Karpas-422 (cell line): ENCODE measurements around the gene FAM50A. TPM values are rescaled to one million over a fixed set of nuclear protein-coding genes. Genes with fewer than 3 reads are reported as not detected.
"Not testable (repeated sequence)": the region's sequence is repeated elsewhere in the genome, so short reads cannot be mapped to it uniquely, and the experiment has no call there.

ENCODE experiments used
- DNase-seq: peaks from one replicate; pipeline ENCODE4 v3.0.0-alpha.2; 2015
- H2AFZ ChIP-seq: fragments of 200-600 bp; sonication (generic); 2 replicates; pipeline ENCODE4 v1.6.1; 2014; ENCODE audit warnings: antibody characterized with exemption, low read length, mixed read lengths
- H3K27ac ChIP-seq: fragments of 200-600 bp; sonication (generic); 2 replicates; pipeline ENCODE4 v1.5.1; 2014; ENCODE audit warnings: mild to moderate bottlenecking, low read length, moderate library complexity
- H3K27me3 ChIP-seq: fragments of 200-600 bp; sonication (generic); 2 replicates; pipeline ENCODE4 v1.6.1; 2014; ENCODE audit warnings: low read length, mixed read lengths
- H3K36me3 ChIP-seq: fragments of 200-600 bp; sonication (generic); 2 replicates; pipeline ENCODE4 v1.6.1; 2014; ENCODE audit warnings: low read length, mixed read lengths; ENCODE audit not compliant: insufficient read depth
- H3K4me1 ChIP-seq: fragments of 200-600 bp; sonication (generic); 2 replicates; pipeline ENCODE4 v1.6.1; 2014; ENCODE audit warnings: mild to moderate bottlenecking, low read length, mixed read lengths
- H3K4me2 ChIP-seq: fragments of 200-600 bp; sonication (generic); 2 replicates; pipeline ENCODE4 v1.6.1; 2014; ENCODE audit warnings: low read length, low read depth, mild to moderate bottlenecking; ENCODE audit not compliant: poor library complexity, severe bottlenecking
- H3K4me3 ChIP-seq: fragments of 200-600 bp; sonication (generic); 2 replicates; pipeline ENCODE4 v1.5.1; 2014; ENCODE audit warnings: mild to moderate bottlenecking, antibody characterized with exemption, low read length, mixed read lengths
- H3K79me2 ChIP-seq: fragments of 200-600 bp; sonication (generic); 2 replicates; pipeline ENCODE4 v1.6.1; 2014; ENCODE audit warnings: mild to moderate bottlenecking, low read length, mixed read lengths
- H3K9ac ChIP-seq: fragments of 200-600 bp; sonication (generic); 2 replicates; pipeline ENCODE4 v1.6.0; 2014; ENCODE audit warnings: low read length
- H3K9me2 ChIP-seq: fragments of 200-600 bp; sonication (generic), shearing (Covaris generic); replicated peaks from 2 replicates; pipeline ENCODE4 v1.6.0; 2014; ENCODE audit warnings: mild to moderate bottlenecking, low read length, moderate library complexity; ENCODE audit not compliant: insufficient read depth
- H3K9me3 ChIP-seq: fragments of 300-700, 200-600 bp; sonication (generic); 2 replicates; pipeline ENCODE4 v1.6.1; 2014; ENCODE audit warnings: low read length, mixed read lengths
- H4K20me1 ChIP-seq: fragments of 200-600 bp; sonication (generic); 2 replicates; pipeline ENCODE4 v1.6.1; 2014; ENCODE audit warnings: mild to moderate bottlenecking, antibody characterized with exemption, low read length, low read depth; ENCODE audit not compliant: insufficient read depth
- small RNA-seq: library from RNA; depleted of rRNA; stranded (forward); fragments of <200 nt; gene quantifications from one replicate; pipeline ENCODE3, GENCODE V24; 2014
- total RNA-seq: library from RNA; depleted of rRNA; stranded (reverse); fragments of >200 nt; shearing (Covaris generic); gene quantifications from 2 replicates; pipeline ENCODE4 v1.2.3, GENCODE V29; 2014; ENCODE audit warnings: low replicate concordance; rRNA removed

FAM50A gene
- total RNA-seq, 1 experiment from 2014 or later, result 18.9 TPM

DNA sequence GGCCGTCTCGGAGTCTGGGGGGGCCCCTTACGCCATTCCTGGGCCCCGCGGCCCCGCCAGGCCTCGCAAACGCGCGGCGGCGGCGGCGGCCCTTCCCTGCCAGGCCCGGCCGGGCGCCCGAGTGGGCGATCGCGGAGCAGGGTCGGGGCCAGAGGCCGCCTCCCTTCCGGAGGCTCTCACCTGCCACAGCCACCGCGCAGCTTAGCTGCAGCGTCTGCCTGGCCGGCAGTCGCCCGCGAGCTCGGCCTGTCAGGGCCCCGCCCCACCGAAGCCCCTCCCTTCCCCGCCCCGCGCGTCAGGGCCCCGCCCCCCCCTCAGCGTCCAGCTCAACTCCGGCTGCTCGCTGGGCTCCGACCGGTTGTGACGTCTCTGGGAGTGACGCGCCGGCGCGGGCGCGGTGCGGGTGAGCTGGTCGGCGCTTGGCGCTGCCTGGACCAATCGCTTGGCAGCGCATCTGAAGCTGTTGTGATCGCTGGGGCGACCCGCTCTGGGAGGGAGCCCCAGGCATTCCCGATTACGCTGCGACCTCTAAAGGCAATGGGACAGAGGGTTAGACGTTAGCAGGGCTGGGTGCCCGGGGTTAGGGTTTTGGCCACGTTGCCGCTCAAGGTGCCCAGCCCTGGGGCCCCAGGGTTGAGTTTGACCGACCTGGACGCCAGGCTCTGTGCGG, 46.6 kb downstream of the FAM50A start, which contains the start of gene SLC10A3:
Gene SLC10A3, minus strand, starts transcription at position 216 of the 670 bp plus-strand sequence. CDS start 1,689 bp downstream, outside the sequence.
- Histone ChIP-seq H3K4me1 (peaks cover 37% of the 10 kb centered on the region), H3K36me3 (no peaks in the 10 kb centered on the region), H3K79me2 (peaks cover 21% of the 10 kb centered on the region), H3K27ac (peak within 1 kb of the TSS; percentile 78), H3K9me2 (no peaks in the 10 kb centered on the region), H3K4me3 (peak within 1 kb of the TSS; percentile 74), H3K27me3 (no peaks in the 10 kb centered on the region), H3K4me2 (peak within 1 kb of the TSS; percentile 75), H3K9ac (peak within 1 kb of the TSS; percentile 84), H2AFZ (0 out of 2 replicates have a peak within 1 kb of the TSS, but pooled peaks have one; percentile 12), H4K20me1 (no peaks in the 10 kb centered on the region; the same call in 1 of the 2 replicates), H3K9me3 (no peaks in the 10 kb centered on the region)
- DNase-seq, result peak; percentile 96

DNA sequence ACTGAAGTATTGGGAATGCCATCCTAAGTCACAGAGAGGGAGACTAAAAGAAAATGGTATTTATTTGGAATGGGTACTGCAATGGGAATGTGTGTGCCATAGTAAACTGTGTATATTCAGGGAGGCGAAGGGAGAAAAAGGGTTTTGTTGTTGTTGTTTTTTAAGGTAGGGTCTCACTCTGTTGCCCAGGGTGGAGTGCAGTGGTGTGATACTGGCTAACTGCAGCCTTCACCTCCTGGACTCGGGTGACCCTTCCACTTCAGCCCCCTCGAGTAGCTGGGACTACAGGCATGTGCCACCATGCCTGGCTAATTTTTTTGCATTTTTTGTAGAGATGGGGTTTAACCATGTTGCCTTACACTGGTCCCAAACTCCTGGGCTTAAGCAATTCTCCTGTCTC, 50.8 kb downstream of the FAM50A start:
- Histone ChIP-seq H3K27me3 (no peaks in the 10 kb centered on the region), H3K79me2 (peaks cover 4% of the 10 kb centered on the region), H3K4me2 (no peak overlapping the region), H3K9me2 (no peaks in the 10 kb centered on the region), H2AFZ (no peak overlapping the region), H3K9me3 (no peaks in the 10 kb centered on the region), H3K4me3 (no peak overlapping the region), H4K20me1 (no peaks in the 10 kb centered on the region; the same call in 1 of the 2 replicates), H3K27ac (no peak overlapping the region), H3K9ac (no peak overlapping the region), H3K36me3 (no peaks in the 10 kb centered on the region), H3K4me1 (peaks cover 53% of the 10 kb centered on the region)
- DNase-seq, result no peak

DNA sequence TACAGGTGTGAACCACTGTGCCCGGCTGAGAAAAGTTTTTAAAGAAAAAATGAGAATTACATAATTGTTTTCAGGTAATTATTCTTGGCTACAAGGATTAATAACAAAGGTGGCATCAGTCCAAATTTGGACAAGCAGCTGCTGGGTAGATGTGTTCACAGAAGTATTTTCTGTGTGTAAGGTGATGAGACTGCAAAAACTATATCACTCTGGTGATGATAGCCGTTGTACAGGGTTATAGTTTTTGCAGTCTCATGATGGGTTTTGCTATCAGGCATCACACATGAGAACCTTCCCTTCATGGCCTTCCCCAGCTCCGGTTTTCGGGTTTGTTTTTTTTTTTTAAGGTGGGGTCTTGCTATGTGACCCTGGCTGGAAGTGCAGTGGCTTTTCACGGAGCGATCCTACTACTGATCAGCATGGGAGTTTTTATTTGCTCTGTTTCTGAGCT, 51.6 kb downstream of the FAM50A start:
- Histone ChIP-seq H3K27me3 (no peaks in the 10 kb centered on the region), H3K9me3 (no peaks in the 10 kb centered on the region), H3K79me2 (no peaks in the 10 kb centered on the region), H3K27ac (0 out of 2 replicates have a peak overlapping the region, but pooled peaks have one; percentile 88), H3K4me3 (no peak overlapping the region), H3K36me3 (no peaks in the 10 kb centered on the region), H2AFZ (no peak overlapping the region), H3K9ac (no peak overlapping the region), H3K9me2 (no peaks in the 10 kb centered on the region), H4K20me1 (no peaks in the 10 kb centered on the region), H3K4me2 (no peak overlapping the region), H3K4me1 (peaks cover 54% of the 10 kb centered on the region)
- no peak for DNase-seq

DNA sequence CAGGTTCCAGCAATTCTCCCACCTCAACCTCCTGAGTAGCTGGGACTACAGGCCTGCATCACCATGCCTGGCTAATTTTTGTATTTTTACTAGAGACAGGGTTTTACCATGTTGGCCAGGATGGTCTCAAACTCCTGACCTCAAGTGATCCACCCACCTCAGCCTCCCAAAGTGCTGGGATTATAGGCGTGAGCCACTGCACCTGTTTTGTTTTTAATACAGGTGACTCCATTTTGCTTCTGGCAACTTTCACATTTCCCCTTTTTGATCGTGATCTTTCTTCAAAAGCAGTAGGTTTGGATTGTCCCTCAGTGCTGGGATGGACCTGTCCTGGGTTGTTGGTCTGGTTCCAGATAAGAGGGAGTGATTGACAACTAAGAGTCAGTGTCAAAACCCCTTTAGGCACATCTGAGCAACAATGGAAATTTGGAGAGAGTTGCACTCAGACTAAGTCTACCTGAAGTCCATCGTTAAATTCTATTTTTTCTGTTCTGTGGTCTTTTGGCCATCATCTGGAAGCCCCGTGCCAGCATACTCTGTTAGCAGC, 52.7 kb downstream of the FAM50A start:
- H3K27me3 ChIP-seq, H4K20me1 ChIP-seq, H2AFZ ChIP-seq, H3K79me2 ChIP-seq, DNase-seq, H3K9me3 ChIP-seq, H3K4me3 ChIP-seq, H3K36me3 ChIP-seq, H3K9me2 ChIP-seq: not testable (repeated sequence)
- H3K27ac ChIP-seq, result peak overlapping the region; percentile 88
- 0 out of 2 replicates have a peak overlapping the region, but pooled peaks have one; percentile 14 for H3K9ac ChIP-seq
- peaks cover 50% of the 10 kb centered on the region for H3K4me1 ChIP-seq
- peak overlapping the region; percentile 44 for H3K4me2 ChIP-seq

Small RNA genes within 50 kb of the gene (small RNA-seq; reads per million reads assigned to genes)
- gene MIR6858, result not detected
- not detected for gene RN7SL697P
- gene SNORA70, result not detected

Other genes starting within 250 kb of the FAM50A start
- gene OPN1MW2, start 224.4 kb upstream of the FAM50A start, total RNA-seq, result not detected in 2 replicates
- not detected in 2 replicates for gene OPN1MW3, start 186.6 kb upstream of the FAM50A start, total RNA-seq
- not detected in 2 replicates for gene TEX28, start 149.0 kb upstream of the FAM50A start, total RNA-seq
- not detected in 2 replicates for gene TKTL1, start 148.3 kb upstream of the FAM50A start, total RNA-seq
- 46.3 and 89.6 TPM in 2 replicates for gene FLNA, start 69.5 kb upstream of the FAM50A start, total RNA-seq
- gene EMD, start 64.8 kb upstream of the FAM50A start, total RNA-seq, result 19.5 and 20.7 TPM in 2 replicates
- gene RPL10, start 45.8 kb upstream of the FAM50A start, total RNA-seq, result 4,110 and 4,432 TPM in 2 replicates
- gene DNASE1L1, start 34.9 kb upstream of the FAM50A start, total RNA-seq, result 17.6 and 30.8 TPM in 2 replicates
- 22.1 and 39.0 TPM in 2 replicates for gene TAFAZZIN, start 32.6 kb upstream of the FAM50A start, total RNA-seq
- 40.0 and 46.6 TPM in 2 replicates for gene ATP6AP1, start 15.5 kb upstream of the FAM50A start, total RNA-seq
- 52.7 and 88.3 TPM in 2 replicates for gene GDI1, start 7.0 kb upstream of the FAM50A start, total RNA-seq
- gene PLXNA3, start 14.1 kb downstream of the FAM50A start, total RNA-seq, result 7.2 and 15.8 TPM in 2 replicates
- 51.8 and 73.5 TPM in 2 replicates for gene LAGE3, start 35.1 kb downstream of the FAM50A start, total RNA-seq
- 30.4 and 52.2 TPM in 2 replicates for gene UBL4A, start 42.5 kb downstream of the FAM50A start, total RNA-seq
- gene SLC10A3, start 46.5 kb downstream of the FAM50A start, total RNA-seq, result 30.5 and 32.1 TPM in 2 replicates
- 14.0 and 36.4 TPM in 2 replicates for gene FAM3A, start 72.1 kb downstream of the FAM50A start, total RNA-seq
- gene G6PD, start 102.7 kb downstream of the FAM50A start, total RNA-seq, result 24.3 and 36.1 TPM in 2 replicates
- gene IKBKG, start 103.5 kb downstream of the FAM50A start, total RNA-seq, result 8.1 and 14.3 TPM in 2 replicates
- not detected in 2 replicates for gene CTAG1A, start 141.0 kb downstream of the FAM50A start, total RNA-seq
- gene CTAG1B, start 175.1 kb downstream of the FAM50A start, total RNA-seq, result not detected in 2 replicates
- gene CTAG2, start 209.4 kb downstream of the FAM50A start, total RNA-seq, result 15.5 TPM in 1 of 2 replicates, not detected in the other